DOHH2 (cell line): ENCODE data around the gene FAM227B.
"Not testable (repeated sequence)": the region's sequence is repeated elsewhere in the genome, so short reads cannot be mapped to it uniquely, and the experiment has no call there.

Experiments used
- H3F3A ChIP-seq: fragments of 200-600 bp; sonication (generic), shearing (Covaris generic); 2 replicates; pipeline ENCODE4 v1.6.0; 2016; ENCODE audit warnings: antibody characterized with exemption, mild to moderate bottlenecking; ENCODE audit not compliant: control insufficient read depth, insufficient read depth
- H3K27ac ChIP-seq: fragments of 200-600 bp; sonication (generic); 2 replicates; pipeline ENCODE4 v1.5.1; 2014; ENCODE audit warnings: low read depth, mild to moderate bottlenecking, low read length, moderate library complexity
- H3K27me3 ChIP-seq: fragments of 200-600 bp; sonication (generic); 2 replicates; pipeline ENCODE4 v1.6.1; 2014; ENCODE audit warnings: mild to moderate bottlenecking, low read length, mixed read lengths; ENCODE audit not compliant: control insufficient read depth
- H3K36me3 ChIP-seq: fragments of 200-600 bp; sonication (generic); 2 replicates; pipeline ENCODE4 v1.6.1; 2014; ENCODE audit warnings: mild to moderate bottlenecking, low read length, moderate library complexity, mixed read lengths; ENCODE audit not compliant: control insufficient read depth
- H3K4me1 ChIP-seq: fragments of 200-600 bp; sonication (generic); 2 replicates; pipeline ENCODE4 v1.6.1; 2014; ENCODE audit warnings: mild to moderate bottlenecking, low read length, mixed read lengths; ENCODE audit not compliant: control insufficient read depth
- H3K4me2 ChIP-seq: fragments of 200-600 bp; sonication (generic); 2 replicates; pipeline ENCODE4 v1.6.0; 2014; ENCODE audit warnings: mild to moderate bottlenecking, low read length, moderate library complexity
- H3K4me3 ChIP-seq: fragments of 200-600 bp; sonication (generic); 2 replicates; pipeline ENCODE4 v1.5.1; 2014; ENCODE audit warnings: mild to moderate bottlenecking, low read length, mixed read lengths
- H3K79me2 ChIP-seq: fragments of 200-600 bp; sonication (generic); 2 replicates; pipeline ENCODE4 v1.6.1; 2014; ENCODE audit warnings: mild to moderate bottlenecking, low read length, mixed read lengths; ENCODE audit not compliant: control insufficient read depth
- H3K9me2 ChIP-seq: fragments of 200-600 bp; sonication (generic); replicated peaks from 2 replicates; pipeline ENCODE4 v1.6.1; 2014; ENCODE audit warnings: mild to moderate bottlenecking, low read length, mixed read lengths; ENCODE audit not compliant: control insufficient read depth
- H3K9me3 ChIP-seq: fragments of 200-600 bp; sonication (generic); 2 replicates; pipeline ENCODE4 v1.6.1; 2014; ENCODE audit warnings: antibody characterized with exemption, low read length, mixed read lengths; ENCODE audit not compliant: control insufficient read depth, insufficient read depth
- H4K20me1 ChIP-seq: fragments of 200-600 bp; sonication (generic); 2 replicates; pipeline ENCODE4 v1.6.0; 2014; ENCODE audit warnings: low read depth, mild to moderate bottlenecking, antibody characterized with exemption, low read length, moderate library complexity; ENCODE audit not compliant: control insufficient read depth, insufficient read depth
- EZH2phosphoT487 ChIP-seq: fragments of 200-600 bp; sonication (generic); IDR thresholded peaks from 2 replicates; pipeline ENCODE4 v1.6.1; 2017; ENCODE audit warnings: borderline replicate concordance, mild to moderate bottlenecking, antibody characterized with exemption, low read length, moderate library complexity, mixed read lengths
- TF ChIP-seq, protein P1 (sequence below): fragments of 200-600 bp; sonication (generic); IDR thresholded peaks from one replicate; pipeline ENCODE4 v1.5.1; 2014; ENCODE audit warnings: antibody characterized with exemption, mild to moderate bottlenecking, low read depth, low read length; ENCODE audit not compliant: poor library complexity, severe bottlenecking

FAM227B gene

GRCh38 chr15:49621401-49621811 is 788 bp upstream of the FAM227B start:
- Histone ChIP-seq H3K27ac (peak overlapping the region; percentile 38), H3K4me2 (peak overlapping the region; percentile 88), H3K79me2 (peaks cover 47% of the 10 kb centered on the region), H4K20me1 (no peaks in the 10 kb centered on the region), H3K9me3 (peaks cover 4% of the 10 kb centered on the region), H3K9me2 (no peaks in the 10 kb centered on the region), H3F3A (no peaks in the 10 kb centered on the region), H3K4me3 (peak overlapping the region; percentile 80), H3K27me3 (no peaks in the 10 kb centered on the region), H3K4me1 (peaks cover 17% of the 10 kb centered on the region), H3K36me3 (peaks cover 33% of the 10 kb centered on the region)
- no peak for TF ChIP-seq EZH2phosphoT487
- TF ChIP-seq, protein P1, sequence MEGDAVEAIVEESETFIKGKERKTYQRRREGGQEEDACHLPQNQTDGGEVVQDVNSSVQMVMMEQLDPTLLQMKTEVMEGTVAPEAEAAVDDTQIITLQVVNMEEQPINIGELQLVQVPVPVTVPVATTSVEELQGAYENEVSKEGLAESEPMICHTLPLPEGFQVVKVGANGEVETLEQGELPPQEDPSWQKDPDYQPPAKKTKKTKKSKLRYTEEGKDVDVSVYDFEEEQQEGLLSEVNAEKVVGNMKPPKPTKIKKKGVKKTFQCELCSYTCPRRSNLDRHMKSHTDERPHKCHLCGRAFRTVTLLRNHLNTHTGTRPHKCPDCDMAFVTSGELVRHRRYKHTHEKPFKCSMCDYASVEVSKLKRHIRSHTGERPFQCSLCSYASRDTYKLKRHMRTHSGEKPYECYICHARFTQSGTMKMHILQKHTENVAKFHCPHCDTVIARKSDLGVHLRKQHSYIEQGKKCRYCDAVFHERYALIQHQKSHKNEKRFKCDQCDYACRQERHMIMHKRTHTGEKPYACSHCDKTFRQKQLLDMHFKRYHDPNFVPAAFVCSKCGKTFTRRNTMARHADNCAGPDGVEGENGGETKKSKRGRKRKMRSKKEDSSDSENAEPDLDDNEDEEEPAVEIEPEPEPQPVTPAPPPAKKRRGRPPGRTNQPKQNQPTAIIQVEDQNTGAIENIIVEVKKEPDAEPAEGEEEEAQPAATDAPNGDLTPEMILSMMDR, result no peak

- Histone ChIP-seq H3K9me2 (no peaks in the 10 kb centered on the region), H3K4me2 (peak overlapping the region; percentile 77), H3K27ac (peak overlapping the region; percentile 37), H3K79me2 (peaks cover 43% of the 10 kb centered on the region), H3K27me3 (no peaks in the 10 kb centered on the region), H3K36me3 (peaks cover 22% of the 10 kb centered on the region), H3K4me1 (peaks cover 17% of the 10 kb centered on the region), H4K20me1 (no peaks in the 10 kb centered on the region), H3K9me3 (0 out of 2 replicates have a peak, but pooled peaks cover under 1% of the 10 kb centered on the region), H3F3A (no peaks in the 10 kb centered on the region), H3K4me3 (peak overlapping the region; percentile 80)
- TF ChIP-seq, protein P1, result no peak
- no peak for TF ChIP-seq EZH2phosphoT487
These were observed 419 bp downstream of the FAM227B start for GRCh38 chr15:49620199-49620598.

GRCh38 chr15:49619226-49619625 is 1.4 kb downstream of the FAM227B start:
- Histone ChIP-seq H3K4me2 (peak overlapping the region; percentile 77), H3F3A (no peaks in the 10 kb centered on the region), H3K27me3 (no peaks in the 10 kb centered on the region), H3K4me3 (no peak overlapping the region; the same call in 1 of the 2 replicates), H3K36me3 (peaks cover 14% of the 10 kb centered on the region), H3K27ac (no peak overlapping the region), H3K79me2 (peaks cover 39% of the 10 kb centered on the region), H3K4me1 (peaks cover 17% of the 10 kb centered on the region), H3K9me2 (no peaks in the 10 kb centered on the region), H4K20me1 (no peaks in the 10 kb centered on the region), H3K9me3 (peaks cover 7% of the 10 kb centered on the region)
- no peak for TF ChIP-seq EZH2phosphoT487
- TF ChIP-seq, protein P1, result no peak

- H3K79me2 ChIP-seq, result not testable (repeated sequence)
These were observed 8.4 kb downstream of the FAM227B start for GRCh38 chr15:49612240-49612639.

More at GRCh38 chr15:49612240-49612639, 8.4 kb downstream of the FAM227B start:
- not testable (repeated sequence) for H3K9me2 ChIP-seq, H3K4me2 ChIP-seq, H3K36me3 ChIP-seq, H3K27ac ChIP-seq, H4K20me1 ChIP-seq, H3K9me3 ChIP-seq, H3F3A ChIP-seq, H3K27me3 ChIP-seq, H3K4me3 ChIP-seq, H3K4me1 ChIP-seq
